Motor neuron (in vitro differentiated cells): ENCODE measurements around the gene UBXN10. TPM values are rescaled to one million over a fixed set of nuclear protein-coding genes. Genes with fewer than 3 reads are reported as not detected.
A peak's percentile ranks its signal among the peaks of the same experiment; 100 is the strongest.

Experiments used
- ATAC-seq, 8 experiments: fragments of 200-7000 bp; cut with Tn5 transposase; replicated peaks in 6 of 8; 2 replicates each; pipeline ENCODE4 v1.8.0; 2021; ENCODE audit warnings: mild to moderate bottlenecking in 8 of 8, moderate library complexity in 8 of 8
- H3K27ac ChIP-seq, 2 donors: fragments of 250-450 bp; sonication (Bioruptor Pico); 2 replicates each; pipeline ENCODE4 v1.9.0; 2021; ENCODE audit warnings: antibody characterized with exemption in 2 of 2, mild to moderate bottlenecking in 2 of 2, moderate library complexity in 1 of 2
- H3K4me1 ChIP-seq, 2 donors: fragments of 250-450 bp; sonication (Bioruptor Pico); replicated peaks in 1 of 2; 2 replicates each; pipeline ENCODE4 v1.6.1; 2021; ENCODE audit warnings: antibody characterized with exemption in 2 of 2, mild to moderate bottlenecking in 2 of 2, moderate library complexity in 1 of 2
- H3K4me3 ChIP-seq, 5 donors: fragments of 250-450 bp; sonication (Bioruptor Pico); 2 replicates each; pipeline ENCODE4 v1.9.0; 2021; ENCODE audit warnings: antibody characterized with exemption in 5 of 5, mild to moderate bottlenecking in 5 of 5, moderate library complexity in 4 of 5
- WGBS, 10 experiments: fragments of 450-650 bp; shearing (Covaris generic); methylation state at CpG; one replicate each; pipeline ENCODE4 v1.0.0; 2022; 5-methylcytosine and 5-hydroxymethylcytosine counted together
- in situ Hi-C, 9 experiments: fragments of 400-800 bp; cut with MboI; loops; one replicate each; pipeline ENCODE4 v1.15.0; 2021; ENCODE audit warnings: low sequenced_read_pairs in 9 of 9, low pct_unique_long_range_greater_than_20kb in 2 of 9; ENCODE audit not compliant: unreplicated experiment in 9 of 9
- total RNA-seq, 8 experiments: library from RNA; unstranded; fragments of 300-600 nt; gene quantifications; 2 replicates each; pipeline versions ENCODE4 v1.2.3 to v1.2.4, GENCODE V29; 2022

Gene UBXN10
- total RNA-seq, 8 experiments from 2014 or later: 0.13 to 18.6 (median 1.7) TPM; not detected in 1

GRCh38 chr1:20158358-20159070 is 27.4 kb upstream of the UBXN10 start:
- no peak for ATAC-seq
- in situ Hi-C loops: loop anchor here in 6 of 9 experiments (10.0 to 25.0 kb wide), 4 partner anchors 244 to 496 kb away; partner anchors contain the start of genes PLA2G2E (in 3 of the 6), CAMK2N1 (in 1 of the 6) and HTR6 (in 1 of the 6)
- H3K27ac ChIP-seq: no peak overlapping the region

GRCh38 chr1:20160034-20160433 is 25.9 kb upstream of the UBXN10 start:
- Histone ChIP-seq H3K4me3 (no peak overlapping the region), H3K27ac (no peak overlapping the region), H3K4me1 (no peaks in the 10 kb centered on the region)
- 40 to 100% (median 65%) methylated on average over 1 of the region's 1 CpG; no CpG with 5 or more reads in 6 of the 10 experiments for WGBS, 10 experiments
- in situ Hi-C loops: loop anchor here in 6 of 9 experiments (10.0 to 25.0 kb wide), 4 partner anchors 245 to 498 kb away; partner anchors contain the start of genes PLA2G2E (in 3 of the 6), CAMK2N1 (in 1 of the 6) and HTR6 (in 1 of the 6)
- ATAC-seq: no peak

More at GRCh38 chr1:20158358-20159070, 27.4 kb upstream of the UBXN10 start:
- no peaks in the 10 kb centered on the region for H3K4me1 ChIP-seq
- WGBS, 10 experiments: 50 to 98% (median 72%) methylated on average over 1 to 5 of the region's 7 CpGs; no CpG with 5 or more reads in 3 of the 10 experiments
- H3K4me3 ChIP-seq: no peak overlapping the region

GRCh38 chr1:20164694-20165202 is 21.1 kb upstream of the UBXN10 start:
- peak in 1 of 8 experiments; percentile 17 for ATAC-seq
- H3K27ac ChIP-seq: no peak overlapping the region
- no peak overlapping the region for H3K4me3 ChIP-seq
- in situ Hi-C loops: loop anchor here in 6 of 9 experiments (10.0 to 25.0 kb wide), 4 partner anchors 250 to 502 kb away; partner anchors contain the start of genes PLA2G2E (in 3 of the 6), CAMK2N1 (in 1 of the 6) and HTR6 (in 1 of the 6)
- 44 to 94% (median 90%) methylated on average over 5 to 13 of the region's 15 CpGs; no CpG with 5 or more reads in 5 of the 10 experiments for WGBS, 10 experiments
- peaks cover 4 to 11% of the 10 kb centered on the region in 2 donors for H3K4me1 ChIP-seq

GRCh38 chr1:20165522-20165951 is 20.4 kb upstream of the UBXN10 start:
- Histone ChIP-seq H3K27ac (no peak overlapping the region), H3K4me1 (peaks cover 4 to 11% of the 10 kb centered on the region in 2 donors), H3K4me3 (no peak overlapping the region)
- peak in 3 of 8 experiments; percentile 18 to 62 (median 24) for ATAC-seq
- in situ Hi-C loops: loop anchor here in 6 of 9 experiments (10.0 to 25.0 kb wide), 4 partner anchors 251 to 503 kb away; partner anchors contain the start of genes PLA2G2E (in 3 of the 6), CAMK2N1 (in 1 of the 6) and HTR6 (in 1 of the 6)
- WGBS, 10 experiments: 27 to 98% (median 92%) methylated on average over 2 to 12 of the region's 16 CpGs; no CpG with 5 or more reads in 3 of the 10 experiments

GRCh38 chr1:20166051-20166450 is 19.8 kb upstream of the UBXN10 start:
- Histone ChIP-seq H3K27ac (no peak overlapping the region), H3K4me3 (no peak overlapping the region), H3K4me1 (peaks cover 4 to 11% of the 10 kb centered on the region in 2 donors)
- in situ Hi-C loops: loop anchor here in 6 of 9 experiments (10.0 to 25.0 kb wide), 4 partner anchors 251 to 504 kb away; partner anchors contain the start of genes PLA2G2E (in 3 of the 6), CAMK2N1 (in 1 of the 6) and HTR6 (in 1 of the 6)
- WGBS, 10 experiments: 40 to 85% (median 80%) methylated on average over 1 to 11 of the region's 17 CpGs; no CpG with 5 or more reads in 6 of the 10 experiments
- ATAC-seq: no peak

GRCh38 chr1:20167126-20167525 is 18.8 kb upstream of the UBXN10 start:
- WGBS, 10 experiments: 43 to 90% (median 81%) methylated on average over 1 to 7 of the region's 8 CpGs; no CpG with 5 or more reads in 3 of the 10 experiments
- ATAC-seq: no peak
- peaks cover 4 to 11% of the 10 kb centered on the region in 2 donors for H3K4me1 ChIP-seq
- no peak overlapping the region for H3K27ac ChIP-seq
- no peak overlapping the region for H3K4me3 ChIP-seq
- in situ Hi-C loops: loop anchor here in 6 of 9 experiments (10.0 to 25.0 kb wide), 4 partner anchors 252 to 505 kb away; partner anchors contain the start of genes PLA2G2E (in 3 of the 6), CAMK2N1 (in 1 of the 6) and HTR6 (in 1 of the 6)

- Histone ChIP-seq H3K4me3 (no peak overlapping the region), H3K4me1 (peaks cover 4 to 11% of the 10 kb centered on the region in 2 donors), H3K27ac (no peak overlapping the region)
- WGBS, 10 experiments: 17 to 78% (median 55%) methylated on average over 1 to 8 of the region's 9 CpGs; no CpG with 5 or more reads in 1 of the 10 experiments
- ATAC-seq: peak in 7 of 8 experiments; percentile 53 to 87 (median 83)
- in situ Hi-C loops: loop anchor here in 6 of 9 experiments (10.0 to 25.0 kb wide), 4 partner anchors 254 to 507 kb away; partner anchors contain the start of genes PLA2G2E (in 3 of the 6), CAMK2N1 (in 1 of the 6) and HTR6 (in 1 of the 6)
These were observed 17.1 kb upstream of the UBXN10 start for GRCh38 chr1:20168564-20169491.

- no peak overlapping the region for H3K27ac ChIP-seq
- ATAC-seq: no peak
- no peak overlapping the region for H3K4me3 ChIP-seq
- peaks cover 4 to 11% of the 10 kb centered on the region in 2 donors for H3K4me1 ChIP-seq
- 80 to 100% (median 91%) methylated on average over 1 to 5 of the region's 5 CpGs; no CpG with 5 or more reads in 4 of the 10 experiments for WGBS, 10 experiments
- in situ Hi-C loops: loop anchor here in 6 of 9 experiments (10.0 to 25.0 kb wide), 4 partner anchors 255 to 508 kb away; partner anchors contain the start of genes PLA2G2E (in 3 of the 6), CAMK2N1 (in 1 of the 6) and HTR6 (in 1 of the 6)
These were observed 16.0 kb upstream of the UBXN10 start for GRCh38 chr1:20169932-20170331.

GRCh38 chr1:20172033-20172590 is 13.8 kb upstream of the UBXN10 start:
- in situ Hi-C loops: loop anchor here in 5 of 9 experiments (25.0 kb wide), 3 partner anchors 260 to 510 kb away; partner anchors contain the start of genes PLA2G2E (in 3 of the 5), CAMK2N1 (in 1 of the 5) and HTR6 (in 1 of the 5)
- Histone ChIP-seq H3K4me1 (peaks cover 4 to 11% of the 10 kb centered on the region in 2 donors), H3K4me3 (no peak overlapping the region), H3K27ac (no peak overlapping the region)
- no peak for ATAC-seq
- WGBS, 10 experiments: 80 to 100% (median 91%) methylated on average over 1 to 8 of the region's 12 CpGs; no CpG with 5 or more reads in 4 of the 10 experiments

GRCh38 chr1:20174937-20175666 is 10.8 kb upstream of the UBXN10 start:
- ATAC-seq: no peak
- H3K4me1 ChIP-seq: peaks cover 0 to under 1% of the 10 kb centered on the region in 2 donors
- 17 to 89% (median 65%) methylated on average over 1 to 8 of the region's 9 CpGs; no CpG with 5 or more reads in 1 of the 10 experiments for WGBS, 10 experiments
- no peak overlapping the region for H3K4me3 ChIP-seq
- H3K27ac ChIP-seq: no peak overlapping the region
- in situ Hi-C loops: loop anchor here in 6 of 9 experiments (25.0 kb wide), 3 partner anchors 263 to 513 kb away; partner anchors contain the start of genes PLA2G2E (in 4 of the 6), CAMK2N1 (in 1 of the 6) and HTR6 (in 1 of the 6)
